ENCODE data around the gene CR1. TPM values are rescaled to one million over a fixed set of nuclear protein-coding genes. Genes with fewer than 3 reads are reported as not detected.
A peak's percentile ranks its signal among the peaks of the same experiment; 100 is the strongest.

CR1 gene
- total and polyA plus RNA-seq, 2 donors (not counting 3 experiments of a cell fraction or from before 2014, with no cell fraction given): not detected

DNA sequence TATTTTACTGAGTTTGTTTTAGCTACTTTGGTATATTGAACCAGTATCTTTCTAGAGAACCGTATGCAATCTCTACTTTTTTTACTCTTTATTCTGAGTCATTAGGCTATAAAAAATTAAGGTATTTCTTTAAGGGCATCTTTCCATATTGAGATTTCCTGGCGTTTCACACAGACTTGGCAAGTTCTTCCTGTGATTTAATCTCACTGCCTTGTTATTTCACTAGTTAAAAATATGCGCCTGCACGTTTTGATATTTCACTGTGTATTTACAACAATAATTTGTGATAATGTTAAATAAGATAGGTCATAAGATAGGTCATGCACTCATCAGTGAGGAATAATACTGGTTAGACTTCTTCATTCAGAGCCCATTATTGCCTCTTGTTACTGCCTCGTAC lies 132.8 kb downstream of the CR1 start:
- ChIA-PET CTCF (interaction anchor here (3.3 kb wide), 1 partner anchor 8 kb away, joined by 19 read pairs; no protein-coding TSS in a partner anchor), POLR2A (no interaction called here)
- Histone ChIP-seq H3K4me2 (ENCODE audit: insufficient read depth, low read length) (peak overlapping the region; percentile 42), H3K27me3 (ENCODE audit: control insufficient read depth in 2 of 2, insufficient read depth in 2 of 2, low read length in 2 of 2) (no peaks in the 10 kb centered on the region), H3K9me1 (replicated peaks; ENCODE audit: control insufficient read depth, extremely low read depth, insufficient read depth, low read length) (no peaks in the 10 kb centered on the region), H3K4me1 (ENCODE audit: control insufficient read depth, extremely low read depth, insufficient read depth, low read length) (peaks cover 6% of the 10 kb centered on the region), H3K79me2 (ENCODE audit: control insufficient read depth, insufficient read depth, low read length) (no peaks in the 10 kb centered on the region), H3K4me3 (replicated peaks in 1 of 3; ENCODE audit: insufficient read depth in 1 of 3, low read depth in 1 of 3, low read length in 3 of 3) (no peak overlapping the region), H3K9me3 (replicated peaks; ENCODE audit: control insufficient read depth, insufficient read depth, low read length) (no peaks in the 10 kb centered on the region), H3K36me3 (ENCODE audit: control insufficient read depth in 2 of 2, extremely low read depth in 1 of 2, insufficient read depth in 2 of 2, low read length in 2 of 2) (no peaks in the 10 kb centered on the region), H3K9ac (replicated peaks; ENCODE audit: extremely low read depth, insufficient read depth, low read length) (no peak overlapping the region), H3K27ac (ENCODE audit: insufficient read depth, low read depth, low read length) (no peak overlapping the region), H2AFZ (ENCODE audit: low read depth, low read length) (no peak overlapping the region), H4K20me1 (replicated peaks; ENCODE audit: control insufficient read depth, extremely low read depth, insufficient read depth, low read length) (no peaks in the 10 kb centered on the region)
- intact Hi-C loops (cut with micrococcal nuclease) (no loop called here), dilution Hi-C loops (cut with MboI; ENCODE audit: extremely low pct_ligation_motif_present, low sequenced_read_pairs) (no loop called here)
- BruUV-seq (replicated peaks): no TSS peak
- FAIRE-seq (peak; percentile 33), DNase-seq (ENCODE audit: low read depth, low spot score) (peak; percentile 61)
- no peak for TF ChIP-seq MYC (IDR thresholded peaks at IDR 0.05; ENCODE audit: low read depth, low read length)
- peak; percentile 7 for TF ChIP-seq FOS (IDR thresholded peaks at IDR 0.05; ENCODE audit: borderline replicate concordance, insufficient read depth, low read length)
- peak; percentile 34 for TF ChIP-seq GATA2 (IDR thresholded peaks at IDR 0.05; ENCODE audit: insufficient read depth, insufficient read length, low read depth, low read length)

DNA sequence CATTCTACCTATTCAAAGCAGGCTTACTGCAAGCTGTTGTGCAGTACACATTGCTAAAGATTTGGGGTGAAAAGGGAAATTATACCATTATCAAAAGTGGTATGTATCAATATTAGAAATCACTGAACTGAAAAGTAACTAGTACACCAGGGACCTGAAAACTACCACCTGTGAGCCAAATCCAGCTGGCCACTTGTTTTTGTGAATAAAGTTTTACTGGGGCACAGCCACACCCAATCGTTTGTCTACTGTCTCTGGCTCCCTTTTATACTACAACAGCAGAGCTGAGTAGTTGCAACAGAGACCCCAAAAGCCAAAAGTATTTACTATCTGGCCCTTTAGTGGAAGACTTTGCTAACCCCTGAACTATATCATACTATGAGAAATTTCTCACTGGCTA lies 135.2 kb downstream of the CR1 start:
- Histone ChIP-seq H3K4me1 (ENCODE audit: control insufficient read depth, extremely low read depth, insufficient read depth, low read length) (peaks cover 6% of the 10 kb centered on the region), H2AFZ (ENCODE audit: low read depth, low read length) (no peak overlapping the region), H3K4me2 (ENCODE audit: insufficient read depth, low read length) (no peak overlapping the region), H3K27ac (ENCODE audit: insufficient read depth, low read depth, low read length) (no peak overlapping the region), H3K9me3 (replicated peaks; ENCODE audit: control insufficient read depth, insufficient read depth, low read length) (no peaks in the 10 kb centered on the region), H4K20me1 (replicated peaks; ENCODE audit: control insufficient read depth, extremely low read depth, insufficient read depth, low read length) (no peaks in the 10 kb centered on the region), H3K27me3 (ENCODE audit: control insufficient read depth in 2 of 2, insufficient read depth in 2 of 2, low read length in 2 of 2) (no peaks in the 10 kb centered on the region), H3K36me3 (ENCODE audit: control insufficient read depth in 2 of 2, extremely low read depth in 1 of 2, insufficient read depth in 2 of 2, low read length in 2 of 2) (no peaks in the 10 kb centered on the region), H3K9me1 (replicated peaks; ENCODE audit: control insufficient read depth, extremely low read depth, insufficient read depth, low read length) (no peaks in the 10 kb centered on the region), H3K4me3 (replicated peaks in 1 of 3; ENCODE audit: insufficient read depth in 1 of 3, low read depth in 1 of 3, low read length in 3 of 3) (no peak overlapping the region), H3K9ac (replicated peaks; ENCODE audit: extremely low read depth, insufficient read depth, low read length) (no peak overlapping the region), H3K79me2 (ENCODE audit: control insufficient read depth, insufficient read depth, low read length) (no peaks in the 10 kb centered on the region)
- DNase-seq (ENCODE audit: low read depth, low spot score): no peak
- no peak for TF ChIP-seq GATA2 (IDR thresholded peaks at IDR 0.05; ENCODE audit: insufficient read depth, insufficient read length, low read depth, low read length)
- no peak for TF ChIP-seq FOS (IDR thresholded peaks at IDR 0.05; ENCODE audit: borderline replicate concordance, insufficient read depth, low read length)
- TF ChIP-seq JUN (IDR thresholded peaks at IDR 0.05; ENCODE audit: borderline replicate concordance, insufficient read depth, insufficient read length, low read depth): no peak
- no peak for TF ChIP-seq MYC (IDR thresholded peaks at IDR 0.05; ENCODE audit: low read depth, low read length)
- TF ChIP-seq POLR2A (IDR thresholded peaks at IDR 0.05; ENCODE audit: low read depth, low read length): no peak
- ChIA-PET POLR2A (no interaction called here), CTCF (interaction anchor here (3.3 kb wide), 1 partner anchor 11 kb away, joined by 19 read pairs; no protein-coding TSS in a partner anchor)
- dilution Hi-C loops (cut with MboI; ENCODE audit: extremely low pct_ligation_motif_present, low sequenced_read_pairs): no loop called here
- FAIRE-seq: no peak
- no TSS peak for BruUV-seq (replicated peaks)
- intact Hi-C loops (cut with micrococcal nuclease): no loop called here
